NCI-H460 (cell line): ENCODE measurements around the gene SMAD5. TPM values are rescaled to one million over a fixed set of nuclear protein-coding genes. Genes with fewer than 3 reads are reported as not detected.

ENCODE experiments used
- DNase-seq: peaks from one replicate; pipeline ENCODE4 v3.0.0-alpha.2; 2016; ENCODE audit warnings: low read depth; ENCODE audit errors: extremely low read depth
- polyA plus RNA-seq: library from polyadenylated mRNA; depleted of rRNA; stranded (reverse); fragments of >200 nt; gene quantifications from 2 replicates; pipeline ENCODE4 v1.2.3, GENCODE V29; 2014; cell fraction: nucleus; rRNA removed
- total RNA-seq: library from RNA; depleted of rRNA; stranded (reverse); fragments of >200 nt; shearing (Covaris generic); gene quantifications from 2 replicates; pipeline ENCODE4 v1.2.3, GENCODE V29; 2014; rRNA removed

Gene SMAD5
- total RNA-seq = 52.9 and 57.9 TPM in 2 replicates
- 33.4 and 55.5 TPM in 2 replicates for polyA plus RNA-seq

DNA sequence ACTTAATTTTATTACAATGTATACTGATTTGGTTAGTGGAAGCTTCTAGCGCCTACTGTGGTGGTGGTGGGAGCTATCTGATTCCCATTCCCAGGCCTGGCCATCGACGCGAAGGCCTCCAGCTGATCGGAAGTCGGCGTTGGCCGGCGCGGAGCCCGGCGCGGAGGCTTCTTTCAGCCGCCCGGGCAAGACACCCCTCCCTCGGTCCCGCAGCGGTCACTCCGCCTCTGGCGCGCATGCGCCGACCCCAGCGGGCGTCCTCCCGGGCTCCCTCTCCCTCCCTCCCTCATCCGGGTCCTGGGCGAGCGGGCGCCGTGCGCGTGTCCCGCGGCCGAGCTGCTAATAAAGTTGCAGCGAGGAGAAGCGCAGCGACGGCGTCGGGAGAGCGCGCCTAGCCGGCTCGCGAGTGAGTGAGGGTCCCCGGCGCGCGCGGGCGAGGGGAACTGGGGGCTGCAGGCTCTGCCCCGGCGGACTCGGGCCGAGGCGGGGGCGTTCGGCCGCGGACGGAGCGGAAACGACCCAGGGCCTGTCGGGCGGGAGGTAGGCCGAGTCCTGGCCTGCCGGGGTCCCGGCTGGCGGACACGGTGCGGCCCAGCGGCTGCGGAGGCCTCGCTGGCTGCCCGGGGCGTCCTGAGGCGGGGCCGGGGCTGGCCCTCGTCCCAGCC, at the start of gene SMAD5:
Gene SMAD5, plus strand, starts transcription at position 289 of the 665 bp plus-strand sequence. CDS start 20,916 bp downstream, outside the sequence.
- DNase-seq = peak; percentile 94

DNA sequence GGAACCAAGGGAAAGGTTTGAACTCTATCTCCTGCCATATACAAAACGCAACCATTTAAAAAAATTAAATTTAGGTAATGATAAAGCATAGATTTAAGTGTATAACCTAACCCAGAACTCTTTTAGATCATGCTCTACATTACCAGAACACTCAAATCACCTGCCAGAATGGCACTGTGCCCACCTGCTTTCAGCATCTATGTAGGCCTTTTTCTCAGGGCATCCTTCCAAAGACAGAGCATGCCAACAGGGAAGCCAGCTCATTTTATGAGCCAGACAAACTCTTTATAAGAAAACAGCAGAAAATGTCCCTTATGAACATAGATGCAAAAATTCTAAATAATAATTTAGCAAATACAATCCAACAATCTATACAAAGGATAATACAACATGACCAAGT, 47.9 kb upstream of the SMAD5 start:
- no peak for DNase-seq

DNA sequence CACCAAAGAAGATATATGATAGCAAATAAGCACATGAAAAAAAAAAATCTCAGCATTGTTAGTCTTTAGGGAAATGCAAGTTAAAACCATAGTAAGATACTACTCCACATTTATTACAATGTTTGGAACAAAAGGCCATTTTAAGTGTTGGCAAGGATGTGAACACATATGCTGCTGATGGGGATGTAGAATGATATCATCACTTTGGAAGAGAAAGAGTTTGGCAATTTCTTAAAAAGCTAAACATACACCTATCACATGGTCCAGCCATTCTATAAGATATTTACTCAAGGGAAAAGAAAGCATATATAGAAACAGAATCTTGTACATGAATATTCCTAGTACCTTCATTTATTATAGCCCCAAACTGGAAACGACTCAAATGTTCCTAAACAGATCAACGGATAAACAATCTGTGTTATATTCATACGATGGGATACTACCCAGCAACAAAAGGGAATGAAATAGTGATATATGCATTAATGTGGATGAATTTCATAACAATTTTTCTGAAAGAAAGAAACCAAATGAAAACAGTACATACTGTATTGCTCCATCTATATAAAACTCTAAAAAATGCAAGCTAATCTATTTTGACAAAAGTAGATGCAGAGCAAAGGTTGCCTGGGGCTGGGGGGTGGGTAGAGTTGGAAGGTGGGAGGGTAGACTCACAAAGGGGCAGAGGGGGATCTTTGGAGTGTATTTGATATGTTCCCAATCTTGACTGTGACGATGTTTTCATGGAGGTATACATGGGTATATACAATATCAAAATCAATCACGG, 45.7 kb upstream of the SMAD5 start:
- DNase-seq = no peak

DNA sequence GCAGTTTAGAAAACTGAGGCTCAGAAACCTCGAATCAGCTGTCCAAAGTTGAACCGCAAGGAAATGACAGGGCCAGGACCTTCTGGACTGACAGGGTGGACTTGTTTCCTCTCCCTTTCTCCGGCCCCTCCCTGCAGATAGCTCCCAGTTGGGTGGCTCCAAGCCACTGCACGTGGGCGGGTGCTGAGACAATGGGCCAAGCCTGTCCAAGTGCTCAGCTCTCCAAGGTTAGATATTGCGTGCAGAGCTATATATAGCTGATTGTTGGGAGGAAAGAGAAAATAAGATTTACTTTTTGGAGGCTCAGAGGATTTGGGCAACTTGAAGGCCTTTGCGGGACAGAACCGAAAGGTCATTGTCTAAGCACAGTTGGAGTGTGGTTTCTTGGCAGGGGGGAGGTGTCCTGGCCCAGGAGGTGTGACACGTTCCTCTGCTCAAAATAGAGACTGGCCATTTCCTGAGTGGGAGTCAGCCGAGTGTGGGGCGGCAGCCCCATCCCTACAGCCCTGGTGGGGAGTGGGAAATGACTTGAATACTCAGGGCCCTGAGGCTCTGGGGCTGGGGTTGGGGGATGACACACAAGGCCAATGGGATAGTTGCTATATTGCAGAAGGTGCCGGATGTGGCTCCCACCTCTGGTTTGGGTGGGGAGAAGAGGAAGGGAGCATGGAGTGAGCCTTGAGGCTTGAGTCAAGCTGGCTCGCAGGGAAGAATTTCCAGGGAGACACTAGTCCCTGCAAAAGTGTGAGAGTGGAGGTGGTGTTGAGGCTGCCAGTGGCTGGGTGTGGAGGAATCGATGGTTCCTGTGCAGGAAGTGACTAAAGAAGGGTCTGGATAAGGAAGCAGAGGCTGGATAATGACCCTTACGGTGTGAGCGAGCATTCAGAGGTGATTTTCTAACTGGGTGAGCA, 44.4 kb upstream of the SMAD5 start:
- no peak for DNase-seq

DNA sequence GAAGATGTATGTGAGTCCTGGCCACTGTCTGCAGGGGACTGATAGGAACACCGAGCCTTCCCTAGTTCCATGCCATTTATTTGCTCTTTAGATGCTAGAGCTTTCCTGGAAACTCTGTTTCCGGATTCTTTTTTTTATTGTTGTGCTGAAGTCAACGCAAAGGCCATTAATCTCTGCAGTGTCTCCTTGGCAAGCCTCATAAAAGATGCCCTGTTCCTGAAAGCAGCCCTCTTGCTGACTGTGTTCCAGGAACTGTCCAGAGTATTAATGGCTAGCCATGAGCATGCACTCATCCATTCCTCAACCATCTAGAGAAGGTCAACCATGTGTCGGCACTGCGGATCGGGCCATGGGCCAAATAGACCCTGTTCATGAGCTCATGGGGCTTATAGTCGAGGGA, 42.9 kb upstream of the SMAD5 start:
- DNase-seq = no peak

DNA sequence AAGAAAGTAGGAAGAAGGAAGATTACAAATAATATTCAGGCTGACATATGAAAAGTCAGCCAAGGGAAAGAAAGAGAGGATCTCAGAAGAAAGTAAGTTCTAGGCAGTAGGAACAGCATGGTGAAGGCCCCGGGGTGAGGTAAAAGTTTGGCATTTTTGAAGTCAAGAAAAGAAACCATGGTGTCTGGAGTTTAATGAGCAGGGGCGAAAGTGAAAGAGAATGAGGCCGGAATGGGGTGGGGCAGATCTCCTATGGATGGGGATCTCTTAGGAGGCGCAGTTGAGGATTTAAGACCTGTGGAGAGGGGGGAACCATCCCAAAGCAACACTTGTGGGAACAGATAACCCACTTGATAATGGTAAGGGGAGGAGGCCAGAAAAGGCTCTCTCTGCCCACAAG, 42.3 kb upstream of the SMAD5 start:
- DNase-seq = no peak

DNA sequence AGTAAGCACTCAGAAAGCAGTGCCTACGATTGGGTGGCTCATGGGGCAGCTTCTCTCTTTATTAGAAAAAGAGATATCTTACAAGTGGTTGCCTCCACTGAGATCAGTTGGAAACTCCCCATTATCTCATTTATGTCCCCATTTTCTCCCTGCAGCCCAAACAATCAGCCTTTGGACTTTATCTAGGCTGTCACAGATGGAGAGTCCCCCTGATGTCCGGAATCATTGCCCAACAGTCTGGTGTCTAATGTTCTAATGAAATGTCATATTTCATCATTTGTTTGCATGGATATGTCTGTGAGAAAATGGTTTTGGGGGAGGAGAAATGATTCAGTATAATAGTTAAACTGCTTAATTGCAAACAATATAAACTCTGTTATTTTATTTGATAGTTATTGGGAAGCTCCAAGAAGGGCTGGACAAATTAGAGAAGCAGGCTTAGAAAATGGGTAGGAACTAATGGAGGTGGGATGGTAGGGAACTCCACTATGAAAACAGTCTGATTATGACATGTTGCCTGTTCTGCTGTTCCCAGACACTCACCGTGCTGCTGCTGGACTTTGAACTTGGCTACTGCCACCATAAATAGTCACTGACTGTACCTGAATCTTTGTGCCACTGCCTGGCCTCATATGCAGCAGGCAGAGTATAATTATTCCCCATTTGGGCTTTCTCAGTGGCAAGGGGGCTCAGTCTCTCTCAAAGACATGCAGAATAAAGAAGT, 38.3 kb upstream of the SMAD5 start:
- no peak for DNase-seq

DNA sequence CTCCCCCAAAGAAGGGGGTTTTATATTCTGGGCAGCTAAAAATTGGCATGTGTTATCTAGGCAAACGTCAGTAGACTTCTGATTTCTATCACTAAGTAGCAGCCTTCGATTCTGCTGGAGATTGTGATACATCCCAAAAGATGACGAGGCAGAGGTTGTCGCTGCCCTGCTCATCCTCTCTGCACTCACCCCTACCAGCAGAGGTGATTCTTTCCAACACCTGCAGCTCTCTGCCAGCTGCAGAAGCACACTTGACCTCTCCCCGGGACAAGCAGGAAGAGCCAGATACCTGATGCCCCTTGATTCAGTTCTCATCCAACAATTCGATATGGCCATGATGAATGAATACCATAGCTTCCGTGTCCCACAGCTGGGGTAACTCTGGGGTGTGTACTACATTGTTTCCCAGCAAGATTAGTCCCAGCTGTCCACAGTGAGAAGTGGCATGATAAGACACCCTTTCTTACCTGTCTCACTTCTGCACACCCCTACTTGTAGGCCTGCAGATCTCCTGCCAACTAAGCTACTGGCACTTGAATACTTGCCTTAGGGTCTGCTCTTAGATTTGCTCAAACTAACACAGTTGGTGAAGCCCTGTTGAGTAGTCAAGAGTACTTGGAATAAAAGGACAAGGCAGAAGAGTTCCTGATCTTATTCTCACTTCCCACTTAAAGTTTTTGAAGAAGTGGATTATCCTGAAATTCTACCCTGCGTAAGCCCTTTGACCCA, 37.6 kb upstream of the SMAD5 start:
- DNase-seq = no peak

DNA sequence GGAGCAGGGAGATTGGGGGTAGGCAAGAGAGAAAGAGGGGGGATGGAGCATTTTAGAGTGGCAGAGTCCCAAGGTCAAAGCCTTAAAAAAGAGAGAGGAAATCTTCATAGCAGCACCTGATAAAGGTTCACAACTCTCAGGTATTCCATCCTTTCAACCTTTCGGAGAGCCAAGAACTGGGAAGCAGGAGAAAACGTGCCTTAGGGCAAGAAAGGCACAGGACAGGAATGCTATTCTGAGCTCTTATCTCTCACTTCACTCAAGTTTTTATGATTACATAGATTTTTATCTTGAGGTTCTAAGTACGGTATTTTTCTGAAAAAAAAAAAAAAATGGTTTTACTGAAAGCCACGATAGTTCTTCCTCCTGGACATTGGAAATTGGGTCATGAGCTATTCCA, 34.5 kb upstream of the SMAD5 start:
- DNase-seq = no peak

DNA sequence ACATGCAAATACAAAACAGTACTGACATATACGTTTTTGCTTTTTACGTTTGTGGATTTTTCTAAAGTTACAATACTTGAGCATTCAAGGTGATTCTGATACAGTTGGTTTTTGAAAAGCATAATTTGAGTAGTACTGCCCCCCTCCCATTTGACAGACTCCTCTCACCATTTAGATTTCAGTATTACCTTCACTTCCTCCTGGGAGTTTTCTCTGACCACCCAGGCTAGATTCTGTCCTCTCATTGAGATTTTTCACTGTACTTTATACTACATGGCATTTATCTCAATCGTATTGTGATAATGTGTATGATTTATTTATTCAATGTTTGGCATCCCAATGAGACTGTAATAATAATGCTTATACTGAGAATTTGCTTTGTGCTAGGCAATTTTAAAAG, 32.8 kb upstream of the SMAD5 start:
- no peak for DNase-seq

DNA sequence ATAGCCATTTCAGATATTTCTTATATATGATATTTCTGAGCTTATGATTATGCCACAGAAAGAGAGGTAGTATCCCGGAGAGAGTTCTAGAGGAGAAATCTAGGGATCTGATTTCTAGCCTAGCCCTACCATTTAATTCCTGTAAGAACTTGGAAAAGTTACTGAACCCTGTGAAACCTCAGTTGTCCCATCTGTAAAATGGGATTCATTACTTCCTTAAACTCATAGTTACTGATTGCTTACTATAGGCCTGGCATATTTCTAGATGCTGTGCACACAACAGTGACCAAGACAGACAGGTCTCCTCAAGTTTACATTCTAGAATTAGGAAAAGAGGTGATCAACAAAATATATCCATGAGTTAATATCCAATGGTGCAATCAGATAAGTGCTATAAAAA, 30.8 kb upstream of the SMAD5 start:
- DNase-seq = no peak

DNA sequence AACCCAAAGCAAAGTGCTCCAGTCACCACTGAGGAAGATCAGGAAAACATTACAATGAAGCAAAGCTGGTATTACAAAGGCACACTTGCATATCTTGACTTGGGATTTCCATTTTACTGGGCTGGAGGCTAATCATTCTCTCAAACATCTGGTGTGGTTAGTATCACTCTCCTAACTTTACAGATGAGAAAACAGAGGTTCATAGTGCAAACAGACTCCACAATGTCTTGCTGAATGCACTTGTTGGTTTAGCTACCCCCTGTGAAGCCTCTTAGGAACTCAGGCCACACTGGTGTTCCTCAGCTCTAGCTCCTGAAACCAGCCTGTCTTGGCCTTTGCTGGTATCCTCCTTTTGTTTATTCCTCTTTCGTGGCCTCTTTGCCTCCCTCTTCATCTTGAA, 29.5 kb upstream of the SMAD5 start:
- no peak for DNase-seq

DNA sequence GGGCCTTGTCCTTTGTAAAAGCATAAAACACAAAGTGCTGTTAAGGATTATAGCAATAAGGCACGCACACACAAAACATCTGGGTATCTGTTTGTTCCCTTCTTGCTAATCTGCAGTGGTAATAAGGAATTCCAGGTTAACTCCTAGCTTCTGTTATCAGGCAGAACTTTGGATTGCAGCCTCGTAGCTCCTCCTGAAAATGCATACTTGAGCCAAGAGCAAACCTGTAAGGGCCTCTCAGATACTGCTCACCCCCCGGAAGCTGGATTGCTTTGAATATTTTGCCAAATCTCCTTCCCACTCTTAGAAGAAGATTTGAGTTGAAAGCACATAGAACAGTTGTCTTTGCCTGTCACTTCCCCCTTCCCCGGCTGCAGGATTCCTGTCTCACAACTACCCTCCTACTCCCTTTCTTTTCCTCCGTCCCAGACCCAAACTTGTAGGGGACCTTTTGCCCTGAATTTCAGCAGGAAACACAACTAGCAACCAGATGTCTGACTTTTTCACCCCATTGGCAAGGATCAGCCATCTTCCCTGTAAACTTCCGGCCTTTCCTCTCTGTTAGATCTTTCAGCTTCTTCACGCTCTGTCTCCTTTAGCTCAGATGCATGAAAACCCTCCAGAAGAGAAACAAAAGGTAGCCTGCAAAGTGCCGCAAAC, 28.2 kb upstream of the SMAD5 start:
- no peak for DNase-seq

DNA sequence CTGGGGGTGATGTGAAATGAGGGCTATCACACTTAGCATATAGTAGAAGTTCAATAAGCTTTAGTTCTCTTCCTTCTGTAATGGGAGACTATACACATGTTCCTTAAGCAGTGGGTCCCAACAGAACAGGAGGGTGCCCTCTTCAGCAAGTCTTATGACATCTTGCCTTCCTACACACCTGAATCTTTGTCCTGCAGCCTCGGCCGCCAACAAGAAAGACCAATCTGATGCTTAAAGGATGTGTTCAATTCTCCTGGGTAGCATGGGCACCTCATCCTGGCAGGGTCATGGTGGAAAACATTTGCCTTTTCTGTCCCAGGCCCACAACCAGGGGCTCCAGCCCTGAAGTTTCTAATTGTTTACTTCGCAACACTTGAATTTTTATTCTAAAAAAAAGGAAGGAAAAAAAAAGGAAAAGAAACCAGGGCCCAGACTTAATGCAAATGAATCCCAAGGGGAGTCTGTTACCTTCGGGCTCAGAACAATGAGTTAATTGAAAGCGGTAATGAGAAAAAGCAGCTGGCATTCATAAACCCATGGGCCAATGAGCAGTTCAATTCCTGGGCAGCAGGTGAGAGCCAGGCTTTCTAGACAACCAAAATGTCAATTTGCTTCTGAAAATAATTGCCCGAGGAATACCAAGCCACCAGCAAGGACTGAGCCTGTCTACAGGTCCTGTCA, 26.2 kb upstream of the SMAD5 start:
- no peak for DNase-seq

DNA sequence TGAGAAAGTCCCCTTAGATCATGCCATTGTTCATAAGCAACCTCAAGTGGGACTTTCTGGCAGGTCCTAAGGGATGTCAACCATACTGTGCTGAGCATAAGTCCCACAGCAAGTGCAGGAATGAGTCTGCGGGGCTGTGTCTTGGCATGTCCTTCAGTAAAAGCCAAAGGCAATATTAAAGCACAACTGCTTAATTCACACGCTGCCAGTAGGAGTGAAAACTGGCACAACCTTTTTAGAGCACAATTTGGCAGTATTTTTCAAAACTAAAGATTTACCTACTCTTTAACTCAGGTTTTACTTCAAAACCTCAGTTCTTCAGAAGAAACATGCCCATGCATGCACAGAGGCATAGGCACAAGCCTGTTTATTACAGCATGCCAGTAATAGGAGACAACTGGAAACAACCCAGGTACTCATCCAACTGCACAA, 24.4 kb upstream of the SMAD5 start:
- DNase-seq = no peak

DNA sequence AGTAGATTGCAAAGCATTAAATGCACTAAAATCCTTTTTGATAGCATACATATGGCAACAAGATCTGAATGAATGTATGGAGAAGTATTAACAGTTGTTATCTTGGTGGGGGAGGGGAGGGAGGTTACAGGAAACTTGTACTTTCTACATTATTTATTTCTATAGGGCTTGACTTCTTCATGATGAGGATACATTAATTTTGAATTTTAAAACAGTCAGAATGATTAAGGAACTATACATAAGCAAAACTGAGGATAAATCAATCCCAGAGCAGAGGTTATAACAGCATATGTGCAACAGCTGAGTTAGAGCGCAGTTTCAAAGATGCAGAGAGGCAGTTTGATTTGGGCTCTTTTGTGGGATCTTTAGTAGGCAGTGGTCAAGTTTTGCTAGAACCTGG, 23.9 kb upstream of the SMAD5 start:
- DNase-seq = no peak

DNA sequence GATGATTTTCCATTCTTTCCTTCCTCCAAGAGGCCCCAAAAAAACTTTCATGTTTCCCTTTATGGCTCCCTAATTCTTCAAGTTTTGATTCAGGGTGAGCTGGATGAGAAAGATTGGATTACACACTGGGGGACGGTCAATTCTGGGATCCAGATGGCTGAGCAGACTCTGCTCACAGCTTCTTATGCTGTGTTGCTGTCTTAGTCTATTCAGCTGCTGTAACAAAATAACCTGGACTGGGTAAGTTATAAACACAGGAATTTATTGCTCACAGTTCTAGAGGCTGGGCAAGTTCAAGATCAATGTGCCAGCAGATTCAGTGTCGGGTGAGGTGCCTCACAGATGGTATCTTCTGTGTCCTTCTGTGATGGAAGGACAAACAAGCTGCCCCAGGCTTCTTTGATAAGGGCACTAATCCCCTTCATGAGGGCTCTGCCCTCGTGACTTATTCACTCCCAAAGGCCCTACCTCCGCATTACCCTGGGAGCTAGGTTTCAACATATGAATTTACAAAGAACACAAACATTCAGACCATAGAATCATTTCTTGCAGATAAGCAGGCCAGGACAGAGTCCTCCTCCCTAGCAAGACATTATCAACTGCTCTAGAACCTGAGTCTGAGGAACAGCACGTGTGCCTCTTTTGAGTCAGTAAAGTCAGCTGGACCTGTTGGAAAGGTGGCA, 23.1 kb upstream of the SMAD5 start:
- DNase-seq = no peak

DNA sequence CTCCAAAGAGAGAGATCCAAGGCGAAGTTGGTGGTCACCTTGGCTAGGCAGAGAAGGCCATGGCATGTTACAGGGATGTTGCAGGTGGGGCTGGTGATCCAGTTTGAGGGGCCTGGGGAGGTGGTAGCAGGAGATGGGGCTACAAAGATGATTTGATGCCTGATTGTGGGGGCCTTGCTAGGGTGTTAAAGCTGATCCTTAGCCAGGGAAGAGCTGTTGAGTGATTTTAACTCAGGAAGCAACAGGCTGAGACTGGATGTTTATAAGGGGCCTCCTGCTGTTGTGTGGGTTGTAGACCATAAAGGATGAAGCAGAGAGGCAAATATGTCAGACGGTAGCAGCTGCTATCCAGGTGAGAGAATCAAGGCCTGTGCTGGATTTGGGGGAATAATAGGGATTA, 19.0 kb upstream of the SMAD5 start:
- no peak for DNase-seq
